ENCODE measurements around the gene LPP. TPM values are rescaled to one million over a fixed set of nuclear protein-coding genes. Genes with fewer than 3 reads are reported as not detected.

The LPP gene
- total RNA-seq, 4 donors from 2014 or later: 207 to 592 (median 406) TPM

GRCh38 chr3:188122571-188123169 lies 31.3 kb upstream of the LPP start:
- intact Hi-C loops (cut with DNase I; ENCODE audit: low total_unique reads): no loop called here
- no peak for DNase-seq
- TF ChIP-seq POLR2AphosphoS5 (IDR thresholded peaks at IDR 0.05): no peak
- TF ChIP-seq POLR2A (IDR thresholded peaks at IDR 0.05): no peak
- TF ChIP-seq EP300 (IDR thresholded peaks at IDR 0.05; ENCODE audit: low read depth): no peak
- no peak for TF ChIP-seq CTCF (IDR thresholded peaks at IDR 0.05)
- 79 to 89% methylated on average over 4 of the region's 4 CpGs for WGBS, 2 donors (ENCODE audit: low coverage in 1 of 2)
- in situ Hi-C loops (cut with MboI; ENCODE audit: low pct_ligation_motif_present in 1 of 4, low pct_unique_long_range_greater_than_20kb in 1 of 4, low sequenced_read_pairs in 3 of 4): no loop called here
- Histone ChIP-seq H3K4me1 (peaks cover 0 to 37% (median 10%) of the 10 kb centered on the region in 4 donors), H3K36me3 (no peaks in the 10 kb centered on the region), H3K27ac (peak overlapping the region; percentile 16 to 45 (median 40)), H3K27me3 (no peaks in the 10 kb centered on the region), H3K9me3 (no peaks in the 10 kb centered on the region), H3K4me3 (no peak overlapping the region)

- in situ Hi-C loops (cut with MboI; ENCODE audit: low pct_ligation_motif_present in 1 of 4, low pct_unique_long_range_greater_than_20kb in 1 of 4, low sequenced_read_pairs in 3 of 4) (no loop called here), intact Hi-C loops (cut with DNase I; ENCODE audit: low total_unique reads) (no loop called here)
- 53 to 54% methylated on average over 6 of the region's 6 CpGs for WGBS, 2 donors (ENCODE audit: low coverage in 1 of 2)
- no peaks in the 10 kb centered on the region for H3K36me3 ChIP-seq
- peak overlapping the region; percentile 1 to 45 (median 27) for H3K27ac ChIP-seq
- DNase-seq: no peak
- H3K27me3 ChIP-seq: no peaks in the 10 kb centered on the region
- peaks cover 0 to 37% (median 10%) of the 10 kb centered on the region in 4 donors for H3K4me1 ChIP-seq
- TF ChIP-seq EP300 (IDR thresholded peaks at IDR 0.05; ENCODE audit: low read depth) (no peak), CTCF (IDR thresholded peaks at IDR 0.05) (no peak), POLR2A (IDR thresholded peaks at IDR 0.05) (no peak), POLR2AphosphoS5 (IDR thresholded peaks at IDR 0.05) (no peak)
- H3K9me3 ChIP-seq: no peaks in the 10 kb centered on the region
- no peak overlapping the region for H3K4me3 ChIP-seq
These were observed 30.6 kb upstream of the LPP start for GRCh38 chr3:188123170-188123905.

- H3K27me3 ChIP-seq: no peaks in the 10 kb centered on the region
- H3K4me1 ChIP-seq: peaks cover 0 to 37% (median 10%) of the 10 kb centered on the region in 4 donors
- no peaks in the 10 kb centered on the region for H3K36me3 ChIP-seq
- in situ Hi-C loops (cut with MboI; ENCODE audit: low pct_ligation_motif_present in 1 of 4, low pct_unique_long_range_greater_than_20kb in 1 of 4, low sequenced_read_pairs in 3 of 4) (no loop called here), intact Hi-C loops (cut with DNase I; ENCODE audit: low total_unique reads) (no loop called here)
- no peaks in the 10 kb centered on the region for H3K9me3 ChIP-seq
- no peak for DNase-seq
- no peak overlapping the region for H3K4me3 ChIP-seq
- TF ChIP-seq POLR2AphosphoS5 (IDR thresholded peaks at IDR 0.05) (no peak), EP300 (IDR thresholded peaks at IDR 0.05; ENCODE audit: low read depth) (no peak), POLR2A (IDR thresholded peaks at IDR 0.05) (no peak), CTCF (IDR thresholded peaks at IDR 0.05) (no peak)
- 83 to 84% methylated on average over 2 of the region's 2 CpGs for whole genome bisulfite sequencing, 2 donors (ENCODE audit: low coverage in 1 of 2)
- H3K27ac ChIP-seq: no peak overlapping the region
These were observed 29.8 kb upstream of the LPP start for GRCh38 chr3:188124184-188124583.

GRCh38 chr3:188125076-188125475 lies 28.9 kb upstream of the LPP start:
- intact Hi-C loops (cut with DNase I; ENCODE audit: low total_unique reads) (loop anchor here (5.0 kb wide), 1 partner anchor 1177 kb away; no protein-coding TSS in a partner anchor), in situ Hi-C loops (cut with MboI; ENCODE audit: low pct_ligation_motif_present in 1 of 4, low pct_unique_long_range_greater_than_20kb in 1 of 4, low sequenced_read_pairs in 3 of 4) (no loop called here)
- WGBS, 2 donors (ENCODE audit: low coverage in 1 of 2): 90 to 100% methylated on average over 1 to 3 of the region's 3 CpGs
- Histone ChIP-seq H3K27ac (peak overlapping the region in 2 of 4 donors; percentile 50 to 63), H3K36me3 (no peaks in the 10 kb centered on the region), H3K4me3 (no peak overlapping the region), H3K9me3 (no peaks in the 10 kb centered on the region), H3K27me3 (no peaks in the 10 kb centered on the region), H3K4me1 (peaks cover 0 to 43% (median 10%) of the 10 kb centered on the region in 4 donors)
- no peak for DNase-seq
- TF ChIP-seq CTCF (IDR thresholded peaks at IDR 0.05): no peak
- no peak for TF ChIP-seq EP300 (IDR thresholded peaks at IDR 0.05; ENCODE audit: low read depth)
- TF ChIP-seq POLR2AphosphoS5 (IDR thresholded peaks at IDR 0.05): no peak
- TF ChIP-seq POLR2A (IDR thresholded peaks at IDR 0.05): no peak
